CMK (cell line): ENCODE measurements around the gene DHX32.
"Not testable (repeated sequence)": the region's sequence is repeated elsewhere in the genome, so short reads cannot be mapped to it uniquely, and the experiment has no call there.

ENCODE experiments used
- DNase-seq: peaks from one replicate; pipeline ENCODE4 v3.0.0-alpha.2; 2010; ENCODE audit warnings: low read depth

Gene DHX32, protein sequence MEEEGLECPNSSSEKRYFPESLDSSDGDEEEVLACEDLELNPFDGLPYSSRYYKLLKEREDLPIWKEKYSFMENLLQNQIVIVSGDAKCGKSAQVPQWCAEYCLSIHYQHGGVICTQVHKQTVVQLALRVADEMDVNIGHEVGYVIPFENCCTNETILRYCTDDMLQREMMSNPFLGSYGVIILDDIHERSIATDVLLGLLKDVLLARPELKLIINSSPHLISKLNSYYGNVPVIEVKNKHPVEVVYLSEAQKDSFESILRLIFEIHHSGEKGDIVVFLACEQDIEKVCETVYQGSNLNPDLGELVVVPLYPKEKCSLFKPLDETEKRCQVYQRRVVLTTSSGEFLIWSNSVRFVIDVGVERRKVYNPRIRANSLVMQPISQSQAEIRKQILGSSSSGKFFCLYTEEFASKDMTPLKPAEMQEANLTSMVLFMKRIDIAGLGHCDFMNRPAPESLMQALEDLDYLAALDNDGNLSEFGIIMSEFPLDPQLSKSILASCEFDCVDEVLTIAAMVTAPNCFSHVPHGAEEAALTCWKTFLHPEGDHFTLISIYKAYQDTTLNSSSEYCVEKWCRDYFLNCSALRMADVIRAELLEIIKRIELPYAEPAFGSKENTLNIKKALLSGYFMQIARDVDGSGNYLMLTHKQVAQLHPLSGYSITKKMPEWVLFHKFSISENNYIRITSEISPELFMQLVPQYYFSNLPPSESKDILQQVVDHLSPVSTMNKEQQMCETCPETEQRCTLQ

GRCh38 chr10:125881192-125881591 lies at the start of gene DHX32:
Gene DHX32, minus strand, starts transcription at chr10:125881292. Its CDS starts 468 bp downstream, at chr10:125880824.
- DNase-seq, result no peak

DNA sequence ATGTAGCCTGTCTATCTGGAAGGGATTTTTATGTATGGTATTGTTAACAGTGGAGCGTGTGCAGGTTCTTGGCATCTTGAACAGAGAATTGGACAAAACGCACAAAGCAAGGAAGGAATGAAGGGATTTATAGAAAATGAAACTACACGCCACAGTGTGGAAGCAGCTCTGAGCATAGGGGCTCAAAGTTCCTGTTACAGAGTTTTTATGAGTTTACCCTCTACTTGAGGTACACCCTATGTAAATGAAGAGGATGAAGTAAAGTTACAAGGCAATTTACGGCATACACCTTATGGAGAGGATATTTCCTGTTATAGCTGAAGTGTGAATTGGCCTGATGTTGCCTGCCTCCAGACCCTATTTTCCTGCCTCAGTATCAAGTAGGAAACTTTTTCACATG lies 48.5 kb upstream of the DHX32 start:
- no peak for DNase-seq

GRCh38 chr10:125928928-125929585 lies 48.0 kb upstream of the DHX32 start:
- no peak for DNase-seq

DNA sequence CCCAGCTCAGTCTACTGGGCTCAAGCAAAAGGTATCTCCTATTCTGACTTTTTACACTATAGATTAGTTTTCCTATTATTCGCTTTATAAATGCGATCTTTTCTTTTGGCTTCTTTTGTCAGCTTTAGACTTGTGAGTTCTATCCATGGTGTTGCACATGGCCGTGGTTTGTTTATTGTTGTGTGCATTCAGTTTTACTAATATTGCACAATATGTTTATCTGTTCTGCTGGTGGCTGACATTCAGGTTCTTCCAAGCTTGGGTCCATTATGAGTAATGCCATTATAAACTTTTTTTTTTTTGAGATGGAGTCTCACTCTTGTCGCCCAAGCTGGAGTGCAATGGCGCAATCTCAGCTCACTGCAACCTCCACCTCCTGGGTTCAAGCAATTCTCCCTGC lies 46.2 kb upstream of the DHX32 start:
- DNase-seq, result not testable (repeated sequence)

- no peak for DNase-seq
Observed at GRCh38 chr10:125926247-125926646, 45.2 kb upstream of the DHX32 start.

DNA sequence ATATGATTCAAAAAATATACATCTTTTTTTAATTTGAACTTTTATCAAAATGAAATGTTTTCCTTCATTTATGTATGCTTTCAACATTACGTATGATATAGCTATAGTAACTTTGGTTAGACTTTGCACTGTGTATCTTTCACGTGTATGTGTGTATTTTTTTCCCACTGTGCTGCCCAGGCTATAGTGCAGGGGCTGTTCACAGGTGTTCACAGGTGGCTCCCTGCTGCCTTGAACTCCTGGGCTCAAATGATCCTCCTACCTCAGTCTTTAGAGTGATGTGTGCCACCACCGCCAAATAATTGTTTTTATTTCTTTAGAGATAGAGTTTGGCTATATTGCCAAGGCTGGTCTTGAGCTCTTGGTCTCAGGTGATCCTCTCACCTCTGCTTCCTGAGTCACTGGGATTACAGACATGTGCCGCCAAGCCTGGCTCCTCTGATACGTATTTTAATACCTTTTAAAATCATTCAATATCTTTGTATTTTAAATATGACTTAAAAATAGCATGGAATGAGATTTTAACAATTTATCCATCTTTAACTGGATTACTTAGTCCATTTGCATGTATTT lies 44.3 kb upstream of the DHX32 start:
- no peak for DNase-seq

DNA sequence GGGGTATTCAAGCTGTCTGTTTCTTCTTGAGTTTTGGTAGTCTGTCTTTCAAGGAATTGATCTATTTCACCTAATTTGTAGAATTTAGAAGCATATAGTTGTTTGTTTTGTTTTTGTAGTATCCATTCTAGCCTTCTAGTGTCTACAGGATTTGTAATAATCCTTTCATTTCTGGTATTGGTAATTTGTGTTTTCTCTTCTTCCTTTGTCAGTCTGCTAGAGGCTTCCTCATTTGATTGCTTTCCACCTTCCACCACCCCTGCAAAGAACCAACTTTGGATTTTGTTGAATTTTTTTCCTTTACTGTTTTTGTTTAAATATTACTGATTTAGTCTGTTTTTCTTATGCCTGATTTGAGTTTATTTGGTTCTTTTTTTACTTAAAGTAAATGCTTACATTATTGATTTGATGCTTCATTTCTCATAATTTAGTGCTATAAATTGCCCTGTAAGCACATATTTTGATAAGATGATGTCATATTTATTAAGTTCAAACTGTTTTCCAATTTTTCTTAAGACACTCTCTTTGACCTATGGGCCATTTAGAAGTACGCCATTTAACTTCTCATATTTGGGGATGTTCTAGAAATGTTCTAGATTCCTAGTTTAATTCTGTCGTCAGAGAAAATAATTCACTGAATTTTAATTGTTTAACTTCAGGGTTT lies 40.7 kb upstream of the DHX32 start:
- DNase-seq, result not testable (repeated sequence)

DNA sequence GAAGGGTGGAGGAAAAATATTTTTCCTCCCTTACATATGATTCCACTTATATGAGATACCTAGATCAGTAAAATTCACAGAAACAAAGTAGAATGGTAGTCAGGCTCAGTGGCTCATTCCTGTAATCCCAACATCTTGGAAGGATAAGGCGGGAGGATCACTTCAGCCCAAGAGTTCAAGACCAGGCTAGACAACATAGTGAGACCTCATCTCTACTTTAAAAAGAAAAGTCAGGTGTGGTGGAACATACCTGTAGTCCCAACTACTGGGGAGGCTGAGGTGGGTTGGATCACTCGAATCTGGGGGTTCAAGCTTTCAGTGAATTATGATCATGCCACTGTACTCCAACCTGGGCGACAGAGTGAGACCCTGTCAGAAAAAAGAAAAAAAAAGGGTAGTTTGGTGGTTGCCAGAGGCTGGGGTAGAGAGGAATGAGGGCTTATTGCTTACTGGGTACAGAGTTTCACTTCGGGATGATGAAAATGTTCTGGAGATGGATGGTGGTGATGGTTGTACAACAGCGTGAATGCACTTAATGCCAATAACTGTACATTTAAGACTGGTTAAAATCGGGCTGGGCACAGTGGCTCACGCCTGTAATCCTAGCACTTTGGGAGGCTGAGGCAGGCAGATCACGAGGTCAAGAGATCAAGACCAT lies 36.7 kb upstream of the DHX32 start:
- not testable (repeated sequence) for DNase-seq

GRCh38 chr10:125916977-125917376 lies 35.9 kb upstream of the DHX32 start:
- no peak for DNase-seq

DNA sequence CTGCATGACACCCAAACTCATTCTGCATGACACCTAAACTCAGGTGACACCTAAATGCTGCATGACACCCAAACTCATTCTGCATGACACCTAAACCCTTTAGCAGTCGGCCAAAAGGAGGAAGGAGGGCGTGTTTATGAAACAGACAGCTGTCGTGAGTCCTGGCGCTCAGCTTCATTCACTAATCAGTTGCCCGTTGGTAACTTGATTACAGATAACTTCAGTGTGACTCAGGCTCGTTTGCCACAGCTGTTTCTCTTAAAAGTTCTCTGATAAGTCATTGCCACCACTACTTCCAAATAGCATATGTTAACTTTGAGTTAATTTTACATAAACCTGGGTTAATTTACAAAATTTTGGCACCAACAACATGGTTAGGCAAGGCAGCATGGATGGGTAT lies 32.2 kb upstream of the DHX32 start:
- not testable (repeated sequence) for DNase-seq

DNA sequence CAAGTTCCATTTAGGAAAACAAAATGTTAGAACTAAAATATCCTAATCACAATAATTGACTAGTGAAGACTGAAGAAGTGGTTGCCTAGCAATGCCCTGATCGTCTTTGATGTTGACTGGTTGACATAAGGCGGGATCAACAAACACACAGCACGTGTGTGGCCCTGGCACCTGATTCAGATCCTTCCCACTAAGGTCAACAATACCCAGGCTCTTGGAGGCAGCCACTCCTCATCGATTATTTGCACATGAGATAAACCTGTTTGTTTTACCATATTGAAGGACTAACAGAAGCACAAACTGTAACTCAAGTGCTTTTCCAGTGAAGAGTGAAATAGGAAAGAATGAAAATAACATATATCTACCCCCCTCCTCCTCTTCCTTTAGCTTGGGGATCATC lies 30.9 kb upstream of the DHX32 start:
- no peak for DNase-seq

GRCh38 chr10:125911145-125911544 lies 30.1 kb upstream of the DHX32 start:
- DNase-seq, result no peak

DNA sequence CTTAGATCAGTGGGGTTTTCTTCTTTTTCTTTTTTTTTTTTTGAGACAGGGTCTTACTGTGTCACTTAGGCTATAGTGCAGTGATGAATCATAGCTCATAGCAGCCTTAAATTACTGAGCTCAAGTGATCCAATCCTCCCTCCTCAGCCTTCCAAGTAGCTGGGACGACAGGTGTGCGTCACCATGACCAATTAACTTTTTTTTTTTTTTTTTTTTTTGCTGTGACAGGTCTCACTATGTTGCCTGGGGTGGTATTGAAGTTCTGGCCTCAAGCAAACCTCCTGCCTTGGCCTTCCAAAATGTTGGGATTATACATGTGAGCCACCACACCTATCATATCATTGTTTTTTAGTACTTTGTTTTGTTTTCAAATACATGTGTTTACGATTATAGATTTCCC lies 28.4 kb upstream of the DHX32 start:
- DNase-seq, result not testable (repeated sequence)

DNA sequence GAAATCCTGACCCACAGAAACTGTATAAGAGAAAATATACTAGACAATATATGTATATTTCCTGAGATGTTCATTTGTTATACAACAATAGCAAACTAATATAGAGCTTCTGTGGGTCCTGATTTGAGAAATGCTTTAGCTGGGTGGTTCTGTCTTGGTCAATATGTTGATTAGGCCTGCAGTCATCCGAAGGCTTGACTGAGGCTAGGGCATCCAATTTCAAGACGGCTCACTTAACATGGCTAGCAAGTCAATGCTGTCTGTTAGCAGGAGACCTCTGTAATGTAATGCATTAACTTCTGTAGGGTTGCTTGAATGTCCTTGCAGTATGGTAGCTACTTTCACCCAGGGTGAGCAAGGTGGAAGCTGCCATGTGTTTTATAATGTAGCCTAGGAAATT lies 27.7 kb upstream of the DHX32 start:
- not testable (repeated sequence) for DNase-seq

- DNase-seq, result not testable (repeated sequence)
Observed at GRCh38 chr10:125907598-125907997, 26.5 kb upstream of the DHX32 start.

DNA sequence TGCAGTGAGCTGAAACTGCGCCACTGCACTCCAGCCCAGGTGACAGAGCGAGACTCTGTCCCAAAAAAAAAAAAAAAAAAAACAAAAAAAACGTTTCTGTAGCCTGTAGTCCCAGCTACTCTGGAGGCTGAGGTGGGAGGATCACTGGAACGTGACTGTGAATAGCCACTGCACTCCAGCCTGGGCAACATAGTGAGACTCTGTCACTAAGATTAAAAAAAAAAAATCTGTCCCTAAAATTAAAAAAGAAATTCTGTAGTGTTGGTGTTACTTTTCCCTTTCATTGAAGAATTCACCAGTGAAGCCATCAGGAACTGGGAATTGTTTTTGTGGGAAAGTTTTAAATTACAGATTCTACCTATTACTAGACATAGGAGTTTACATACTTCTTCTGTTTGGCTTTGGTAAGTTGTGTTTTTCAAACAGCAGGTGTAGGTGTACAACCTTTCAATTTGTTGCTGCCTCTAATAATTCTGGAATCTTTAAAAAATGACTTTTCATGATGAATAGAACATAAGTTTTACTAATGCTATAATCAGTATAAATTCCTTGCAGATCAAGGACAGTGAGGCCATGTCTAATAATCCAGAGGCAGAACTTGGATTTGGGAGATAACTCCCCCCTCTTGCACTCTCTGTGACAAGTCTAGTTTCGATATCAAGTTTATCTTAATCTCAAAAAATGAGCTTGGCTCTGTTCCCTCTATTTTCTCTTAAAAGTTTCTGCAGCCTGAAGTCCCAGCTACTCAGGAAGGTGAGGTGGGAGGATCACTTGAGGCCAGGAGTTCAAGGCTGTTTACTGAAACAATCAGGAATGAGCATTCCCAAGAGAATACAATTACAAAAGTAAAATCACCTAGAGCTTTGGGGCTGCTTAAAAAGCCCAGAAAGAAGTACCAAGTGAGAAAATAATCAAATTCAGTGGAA lies 24.2 kb upstream of the DHX32 start:
- DNase-seq, result not testable (repeated sequence)

GRCh38 chr10:125903135-125903640 lies 22.1 kb upstream of the DHX32 start:
- not testable (repeated sequence) for DNase-seq

GRCh38 chr10:125900963-125901362 lies 19.9 kb upstream of the DHX32 start:
- not testable (repeated sequence) for DNase-seq

DNA sequence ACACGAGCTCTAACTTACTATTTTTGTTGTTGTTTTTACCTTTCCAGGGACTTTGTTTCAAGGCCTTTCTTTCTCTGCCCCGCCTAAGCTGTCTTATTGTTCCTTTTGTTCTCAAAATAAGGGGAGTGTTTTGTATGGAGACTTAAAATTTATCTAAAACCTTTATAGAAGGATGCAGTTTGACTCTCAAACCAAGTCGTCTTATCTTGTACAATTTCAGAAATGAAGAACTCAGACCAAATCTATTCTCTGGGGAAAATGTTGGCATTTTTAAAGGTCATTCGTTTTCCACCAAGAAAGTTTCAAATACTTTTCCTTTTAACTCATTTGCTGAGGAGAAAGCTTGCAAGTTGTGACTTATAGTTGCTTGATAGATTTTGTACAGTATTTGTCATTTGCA lies 16.2 kb upstream of the DHX32 start:
- DNase-seq, result not testable (repeated sequence)
